Stomach smooth muscle (tissue), 2 donors: ENCODE measurements around the gene PDHB.

ENCODE experiments used
- H3K27ac ChIP-seq: one replicate; pipeline ENCODE4 v1.7.0; 2013; ENCODE audit warnings: mild to moderate bottlenecking, low read length, inconsistent platforms
- H3K27me3 ChIP-seq, 2 donors: one replicate each; pipeline ENCODE4 v1.7.0; 2013; ENCODE audit warnings: low read length in 2 of 2; ENCODE audit not compliant: insufficient read depth in 2 of 2, control insufficient read depth in 1 of 2
- H3K36me3 ChIP-seq, 2 donors: one replicate each; pipeline ENCODE4 v1.7.0; 2013; ENCODE audit warnings: low read length in 2 of 2; ENCODE audit not compliant: control insufficient read depth in 2 of 2, insufficient read depth in 2 of 2
- H3K4me1 ChIP-seq: one replicate; pipeline ENCODE4 v1.7.0; 2013; ENCODE audit warnings: low read length; ENCODE audit not compliant: control insufficient read depth, insufficient read depth
- H3K4me3 ChIP-seq, 2 donors: one replicate each; pipeline ENCODE4 v1.7.0; 2013; ENCODE audit warnings: low read length in 2 of 2
- H3K9ac ChIP-seq, 2 donors: one replicate each; pipeline ENCODE4 v1.7.0; 2013; ENCODE audit warnings: low read length in 2 of 2, mild to moderate bottlenecking in 1 of 2
- H3K9me3 ChIP-seq, 2 donors: one replicate each; pipeline ENCODE4 v1.7.0; 2013; ENCODE audit warnings: low read length in 2 of 2; ENCODE audit not compliant: control insufficient read depth in 2 of 2
- donor health status: healthy.
- donor health status: Pancreatic carcinoma.

PDHB gene

DNA sequence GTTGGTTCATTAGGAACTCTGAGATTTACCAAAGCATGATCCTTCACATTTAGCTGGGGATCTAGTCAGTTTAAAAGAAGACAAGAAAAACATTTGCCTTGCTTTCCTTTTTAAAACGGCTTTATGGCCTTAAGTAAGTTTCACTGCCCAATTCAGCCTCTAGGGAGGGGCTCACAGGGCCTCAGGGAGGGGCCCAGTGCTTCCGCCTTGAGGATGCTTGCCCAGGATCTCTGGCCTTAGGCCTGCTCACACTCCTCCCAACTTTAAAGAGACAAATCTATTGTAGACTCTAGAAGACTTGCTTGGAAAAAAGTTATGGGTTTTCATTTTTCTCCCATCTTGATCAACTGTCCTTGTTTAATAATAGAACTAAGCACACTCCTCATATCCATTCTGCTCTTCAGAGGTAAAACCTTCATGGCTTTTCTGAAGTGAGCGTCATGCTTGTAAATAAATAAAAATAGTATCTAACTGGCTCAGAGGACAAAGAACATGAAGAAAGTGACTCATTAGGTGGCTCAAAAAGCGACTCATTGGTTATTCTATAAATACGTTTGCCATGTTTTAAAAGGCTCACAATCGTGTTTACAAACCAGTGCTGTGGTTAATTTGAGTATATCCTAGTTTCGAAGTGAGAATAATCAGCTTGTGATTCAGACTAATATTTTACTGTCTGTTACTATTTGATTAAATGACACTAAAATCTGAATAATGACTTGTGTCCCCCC lies 13.7 kb downstream of the PDHB start:
- peak overlapping the region in 1 of 2 donors; percentile 36 for H3K9ac ChIP-seq

DNA sequence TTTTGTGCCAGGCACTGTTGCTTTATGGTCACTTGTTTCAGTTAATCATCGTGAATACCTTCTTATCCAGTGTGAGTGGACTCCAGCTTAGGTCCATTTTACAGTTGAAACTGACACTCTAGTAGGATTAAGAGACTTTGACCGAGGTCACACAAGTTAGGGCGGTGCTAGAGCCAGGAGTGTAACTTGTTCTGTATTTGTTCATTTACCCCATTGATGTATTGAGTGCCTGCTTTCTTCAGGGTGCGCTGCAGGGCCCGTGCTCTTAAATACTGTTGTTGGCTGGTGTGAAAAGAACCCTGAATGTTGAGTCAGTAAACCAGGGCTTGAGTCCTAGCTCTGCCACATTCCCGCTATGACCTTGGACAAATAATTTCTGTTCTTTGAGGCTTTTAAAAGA lies 15.4 kb downstream of the PDHB start:
- no peak overlapping the region for H3K4me3 ChIP-seq
- H3K4me1 ChIP-seq = peaks cover 11% of the 10 kb centered on the region
- H3K9me3 ChIP-seq = no peaks in the 10 kb centered on the region
- H3K9ac ChIP-seq = no peak overlapping the region
- H3K27ac ChIP-seq = no peak overlapping the region
- H3K27me3 ChIP-seq = no peaks in the 10 kb centered on the region
- peaks cover 13 to 19% of the 10 kb centered on the region in 2 donors for H3K36me3 ChIP-seq

More for the DNA sequence above, 13.7 kb downstream of the PDHB start:
- Histone ChIP-seq H3K27me3 (no peaks in the 10 kb centered on the region), H3K27ac (peak overlapping the region; percentile 11), H3K9me3 (no peaks in the 10 kb centered on the region), H3K4me1 (peaks cover 4% of the 10 kb centered on the region), H3K36me3 (peaks cover 25 to 31% of the 10 kb centered on the region in 2 donors), H3K4me3 (no peak overlapping the region)

DNA sequence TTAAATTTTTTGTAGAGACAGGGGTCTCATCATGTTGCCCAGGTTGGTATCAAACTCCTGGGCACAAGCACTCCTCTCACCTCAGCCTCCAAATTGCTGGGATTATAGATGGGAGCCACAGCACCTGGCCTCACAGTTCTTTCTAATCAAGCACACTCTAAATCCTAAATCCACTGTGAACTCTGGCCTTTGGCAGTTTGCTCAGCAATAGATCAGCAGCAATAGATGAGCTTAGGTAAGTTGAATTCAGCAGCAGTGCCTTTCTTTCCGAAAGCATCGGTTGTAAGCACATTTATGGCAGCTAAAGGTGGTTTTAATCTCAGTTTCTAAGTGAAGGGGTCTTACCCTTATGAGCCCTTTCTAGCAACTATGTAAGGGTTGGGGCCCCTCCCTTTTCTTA lies 16.6 kb downstream of the PDHB start:
- Histone ChIP-seq H3K4me1 (peaks cover 13% of the 10 kb centered on the region), H3K27me3 (no peaks in the 10 kb centered on the region), H3K27ac (no peak overlapping the region), H3K4me3 (no peak overlapping the region), H3K9me3 (no peaks in the 10 kb centered on the region), H3K36me3 (peaks cover 14 to 23% of the 10 kb centered on the region in 2 donors), H3K9ac (no peak overlapping the region)

DNA sequence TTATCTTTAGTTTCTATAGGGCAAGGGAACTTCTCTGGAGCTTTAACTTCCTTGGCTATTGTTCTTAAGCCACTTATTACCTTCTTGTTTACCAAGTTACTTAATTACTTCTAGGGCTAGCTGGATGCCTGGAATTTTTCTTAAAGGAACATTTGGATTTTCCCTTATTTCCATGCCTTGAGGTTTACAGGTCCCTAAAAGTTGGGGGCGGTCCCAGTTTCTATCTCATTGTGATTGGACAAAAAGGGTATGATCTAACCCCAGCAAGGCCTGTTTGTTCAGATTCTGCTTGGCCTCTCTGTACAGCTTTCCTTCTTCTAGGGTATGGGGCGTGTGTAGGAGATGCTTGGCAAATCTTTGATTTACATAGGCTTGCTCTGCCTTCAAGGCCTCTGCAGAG lies 17.4 kb downstream of the PDHB start:
- Histone ChIP-seq H3K4me3 (no peak overlapping the region), H3K36me3 (peaks cover 16 to 27% of the 10 kb centered on the region in 2 donors), H3K9ac (no peak overlapping the region), H3K27ac (no peak overlapping the region), H3K4me1 (peaks cover 13% of the 10 kb centered on the region), H3K9me3 (no peaks in the 10 kb centered on the region), H3K27me3 (no peaks in the 10 kb centered on the region)

DNA sequence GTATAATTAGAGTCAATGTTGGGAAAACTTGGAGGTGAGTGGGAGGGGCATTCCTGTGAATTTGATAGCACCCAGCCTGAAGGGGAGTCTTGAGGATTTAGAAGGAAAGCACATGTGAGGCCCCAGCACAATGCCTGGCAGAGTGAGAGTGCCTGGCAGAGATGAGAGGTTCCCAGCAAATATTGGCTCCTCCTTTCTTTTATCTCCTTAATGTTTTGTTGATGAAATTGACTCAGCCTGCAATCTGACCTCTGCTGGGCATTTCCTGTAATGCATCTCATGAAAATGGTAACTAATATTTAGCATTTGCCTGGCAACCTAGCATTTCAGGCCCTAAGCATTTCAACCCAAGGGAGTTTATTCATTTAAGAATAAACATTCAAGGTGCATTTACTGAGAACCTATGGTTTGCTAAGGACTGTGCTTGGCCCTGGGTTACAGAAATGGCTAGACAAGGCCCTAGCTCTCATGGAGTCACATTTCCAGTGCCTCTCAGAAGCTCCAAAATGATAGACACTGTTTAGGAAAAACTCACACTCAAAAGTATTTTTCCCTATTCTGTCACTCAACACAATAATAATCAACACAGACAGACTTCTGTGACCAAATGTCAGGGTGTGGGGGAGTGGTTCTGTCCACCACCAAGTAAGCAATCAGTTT lies 19.0 kb downstream of the PDHB start:
- H3K27me3 ChIP-seq = no peaks in the 10 kb centered on the region
- H3K27ac ChIP-seq = no peak overlapping the region

DNA sequence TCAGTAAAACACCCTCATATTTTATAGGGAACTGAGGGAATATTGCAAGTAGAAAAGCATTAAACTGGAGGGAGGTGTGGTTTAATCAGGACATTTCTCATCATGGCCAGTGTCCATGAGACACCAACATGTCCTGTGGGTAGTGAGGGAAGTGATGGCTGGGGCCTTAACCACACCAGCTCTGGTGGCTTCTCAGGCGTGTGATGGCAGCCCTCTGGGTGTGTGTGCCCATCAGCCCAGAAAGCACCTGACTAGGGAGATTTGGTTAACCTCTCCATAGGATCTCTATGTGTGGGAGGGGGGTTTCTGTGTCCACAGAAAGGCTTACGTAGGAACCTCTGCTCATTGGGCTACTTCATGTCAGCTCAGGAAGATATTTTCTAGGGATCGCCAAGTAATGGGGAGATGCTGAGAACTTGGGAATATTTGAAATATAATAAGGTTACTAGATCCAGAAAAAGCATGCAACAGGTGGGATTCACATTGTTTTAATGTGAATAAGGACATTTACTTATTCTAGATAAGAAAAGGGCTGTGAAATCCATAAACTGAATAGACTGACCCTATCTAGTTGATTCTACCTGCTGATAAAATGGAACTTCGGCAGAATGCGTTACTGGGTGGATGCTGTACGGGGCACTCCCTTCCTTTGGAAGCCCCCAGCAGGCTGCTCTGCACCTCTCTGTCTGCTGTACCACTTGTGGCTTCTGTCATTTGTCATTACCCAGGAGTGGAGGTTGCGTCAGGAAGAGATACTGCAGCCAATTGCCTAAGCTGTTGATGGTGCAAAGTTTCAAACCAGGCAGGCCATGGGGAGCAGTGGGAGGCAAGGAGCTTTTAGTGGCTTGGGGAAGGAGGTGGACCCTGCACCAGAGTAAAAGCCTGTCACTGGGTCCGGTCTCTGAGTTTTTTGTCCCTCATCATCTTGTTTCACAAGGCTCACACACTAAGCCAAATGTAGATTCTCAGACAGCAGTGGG lies 21.5 kb downstream of the PDHB start:
- Histone ChIP-seq H3K9ac (no peak overlapping the region), H3K27ac (no peak overlapping the region)

More for the DNA sequence above, 19.0 kb downstream of the PDHB start:
- H3K4me1 ChIP-seq = peaks cover 11% of the 10 kb centered on the region
- H3K9me3 ChIP-seq = no peaks in the 10 kb centered on the region
- peak overlapping the region in 1 of 2 donors; percentile 6 for H3K9ac ChIP-seq
- H3K4me3 ChIP-seq = no peak overlapping the region
- H3K36me3 ChIP-seq = peaks cover 29 to 38% of the 10 kb centered on the region in 2 donors

DNA sequence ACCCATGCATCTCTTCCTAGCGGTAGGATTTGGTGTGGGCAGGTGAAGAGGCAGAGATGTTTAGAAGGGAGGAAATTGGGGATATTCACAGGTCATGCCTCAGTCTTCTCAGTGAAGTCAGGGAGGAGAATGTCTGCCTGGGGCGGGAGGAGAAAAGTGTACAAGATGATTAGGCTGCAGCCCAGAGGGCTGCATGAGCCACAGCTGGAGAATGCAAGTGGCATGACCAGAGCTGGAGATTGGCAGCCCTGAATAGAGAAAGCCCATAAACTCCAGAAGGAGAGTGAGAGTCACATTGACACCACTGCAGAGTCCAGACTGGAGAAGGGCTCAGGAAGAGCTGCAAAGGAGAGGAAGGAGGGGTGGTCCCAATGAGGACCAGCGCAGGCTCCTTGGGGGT lies 22.6 kb downstream of the PDHB start:
- Histone ChIP-seq H3K36me3 (peaks cover 37 to 45% of the 10 kb centered on the region in 2 donors), H3K27ac (no peak overlapping the region)

More for the DNA sequence above, 21.5 kb downstream of the PDHB start:
- Histone ChIP-seq H3K4me1 (peaks cover 11% of the 10 kb centered on the region), H3K27me3 (no peaks in the 10 kb centered on the region), H3K36me3 (peaks cover 37 to 45% of the 10 kb centered on the region in 2 donors), H3K9me3 (no peaks in the 10 kb centered on the region), H3K4me3 (no peak overlapping the region)

DNA sequence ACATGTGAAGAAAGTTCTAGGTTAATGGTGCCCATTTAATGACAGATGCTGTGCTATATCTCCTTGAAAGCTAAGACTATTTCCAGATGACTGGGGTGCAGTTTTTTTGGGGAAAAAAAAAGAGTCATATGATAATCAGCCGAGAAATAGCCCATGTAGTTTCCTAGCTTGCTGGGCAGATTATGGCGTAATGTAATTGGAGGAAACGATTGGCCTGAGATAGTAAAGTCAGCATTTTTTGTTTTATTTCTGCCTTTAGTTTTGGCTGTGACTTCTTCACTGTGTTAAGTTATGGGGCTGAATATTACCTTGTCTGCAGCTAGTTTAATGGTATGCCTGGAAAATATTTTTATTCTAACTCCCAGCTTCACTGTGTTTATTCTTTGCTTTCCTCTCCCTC lies 24.0 kb downstream of the PDHB start:
- Histone ChIP-seq H3K9ac (no peak overlapping the region), H3K4me1 (peaks cover 6% of the 10 kb centered on the region), H3K9me3 (no peaks in the 10 kb centered on the region), H3K36me3 (peaks cover 37 to 42% of the 10 kb centered on the region in 2 donors), H3K27me3 (no peaks in the 10 kb centered on the region), H3K4me3 (no peak overlapping the region), H3K27ac (no peak overlapping the region)

More for the DNA sequence above, 22.6 kb downstream of the PDHB start:
- H3K27me3 ChIP-seq = no peaks in the 10 kb centered on the region
- H3K9me3 ChIP-seq = no peaks in the 10 kb centered on the region
- H3K4me3 ChIP-seq = no peak overlapping the region
- H3K9ac ChIP-seq = no peak overlapping the region
- H3K4me1 ChIP-seq = peaks cover 11% of the 10 kb centered on the region

DNA sequence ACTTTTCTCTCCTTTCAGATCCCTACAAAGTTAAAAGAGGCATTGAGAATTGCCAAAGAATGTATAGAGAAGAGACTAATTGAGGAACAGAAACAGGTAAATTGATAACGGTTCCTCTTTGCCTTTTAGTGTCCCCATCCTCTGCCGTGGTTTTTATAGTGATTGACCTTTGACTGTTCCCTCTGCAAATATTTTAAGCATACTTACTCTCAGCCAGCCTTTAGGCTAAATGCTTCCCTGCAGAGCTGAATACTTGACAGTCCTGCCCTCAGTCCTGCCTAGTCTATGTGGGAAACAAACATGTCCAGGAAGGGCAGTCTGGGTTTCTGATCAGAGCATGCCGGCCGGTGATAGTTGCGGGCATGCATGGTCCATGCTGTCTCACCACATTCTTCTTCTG lies 24.7 kb downstream of the PDHB start:
- H3K4me3 ChIP-seq = no peak overlapping the region
- no peak overlapping the region for H3K27ac ChIP-seq
- peaks cover 2% of the 10 kb centered on the region for H3K4me1 ChIP-seq
- H3K9ac ChIP-seq = no peak overlapping the region
- no peaks in the 10 kb centered on the region for H3K9me3 ChIP-seq
- peaks cover 37 to 48% of the 10 kb centered on the region in 2 donors for H3K36me3 ChIP-seq
- no peaks in the 10 kb centered on the region for H3K27me3 ChIP-seq

DNA sequence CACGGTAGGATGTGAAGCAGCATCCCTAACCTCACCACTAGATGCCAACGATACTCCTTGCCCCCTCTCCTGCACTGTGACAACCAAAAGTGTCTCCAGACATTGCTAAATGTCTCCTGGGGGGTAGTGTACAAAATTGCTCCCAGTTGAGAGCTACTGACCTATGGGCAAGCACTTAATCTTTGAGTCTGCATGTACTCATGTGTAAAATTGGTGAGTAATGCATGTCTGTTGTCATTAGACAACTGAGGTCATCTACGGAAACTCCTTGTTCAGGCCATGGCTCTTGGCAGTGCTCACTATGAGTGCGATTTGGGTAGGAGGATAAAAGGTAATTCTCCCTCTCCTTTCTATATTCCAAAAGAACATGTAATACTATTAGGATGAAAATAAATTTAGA lies 29.2 kb downstream of the PDHB start:
- Histone ChIP-seq H3K9ac (no peak overlapping the region), H3K4me1 (no peaks in the 10 kb centered on the region), H3K27me3 (no peaks in the 10 kb centered on the region), H3K9me3 (no peaks in the 10 kb centered on the region), H3K36me3 (peaks cover 14 to 18% of the 10 kb centered on the region in 2 donors), H3K27ac (no peak overlapping the region), H3K4me3 (no peak overlapping the region)
